ENCODE data around the gene ACSF3. TPM values are rescaled to one million over a fixed set of nuclear protein-coding genes. Genes with fewer than 3 reads are reported as not detected.

The ACSF3 gene
- total RNA-seq, 1 experiment from 2014 or later = 30.8 TPM

DNA sequence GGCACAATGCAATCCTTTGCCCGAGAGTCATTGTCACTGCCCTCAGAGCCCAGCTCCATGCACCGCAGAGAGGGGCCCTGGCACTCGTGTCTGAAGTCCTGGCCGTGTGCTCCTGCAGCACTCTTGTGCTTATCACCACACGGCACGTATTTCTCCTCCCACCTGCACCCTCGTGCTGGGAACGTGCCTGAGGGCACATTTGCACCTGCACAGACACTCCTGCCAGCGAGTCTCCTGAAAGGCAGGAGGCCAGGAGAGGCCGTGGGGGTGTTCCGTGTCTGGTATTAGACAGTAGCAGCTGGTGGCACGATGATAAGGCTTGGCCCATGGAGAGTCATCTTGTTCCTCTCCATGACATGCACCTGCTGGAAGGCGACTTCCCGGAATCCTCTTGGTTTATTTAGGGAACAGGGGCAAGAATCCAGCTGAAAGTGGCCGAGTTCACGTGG, 3.4 kb upstream of the ACSF3 start:
- DNase-seq (ENCODE audit: low read depth, low spot score) = no peak
- intact Hi-C loops (cut with micrococcal nuclease; ENCODE audit: unreplicated experiment) (no loop called here), in situ Hi-C loops (cut with HindIII; ENCODE audit: low pct_unique_long_range_greater_than_20kb, low sequenced_read_pairs) (no loop called here)
- ChIA-PET POLR2A (no interaction called here), CTCF (no interaction called here)
- ATAC-seq = no peak
- no peak overlapping the region for H3K4me3 ChIP-seq (ENCODE audit: low read depth in 2 of 2, low read length in 2 of 2)
- no peak overlapping the region for H3K27ac ChIP-seq (ENCODE audit: low read length)
- BruUV-seq (replicated peaks) = no TSS peak
- no peaks in the 10 kb centered on the region for H3K27me3 ChIP-seq (ENCODE audit: control insufficient read depth, insufficient read depth, low read length)
- H3K36me3 ChIP-seq (ENCODE audit: control insufficient read depth, insufficient read depth, low read length) = peaks cover 5% of the 10 kb centered on the region; the same call in 1 of the 2 replicates
- TF ChIP-seq TCF7L2 (IDR thresholded peaks at IDR 0.05; ENCODE audit: low read depth, low read length) (no peak), CTCF (IDR thresholded peaks at IDR 0.05) (no peak), SIN3A (IDR thresholded peaks at IDR 0.05; ENCODE audit: borderline replicate concordance, insufficient read depth, low read depth, low read length) (no peak), POLR2AphosphoS5 (IDR thresholded peaks at IDR 0.05; ENCODE audit: low read depth, low read length) (no peak)
- TF ChIP-seq, protein P1, sequence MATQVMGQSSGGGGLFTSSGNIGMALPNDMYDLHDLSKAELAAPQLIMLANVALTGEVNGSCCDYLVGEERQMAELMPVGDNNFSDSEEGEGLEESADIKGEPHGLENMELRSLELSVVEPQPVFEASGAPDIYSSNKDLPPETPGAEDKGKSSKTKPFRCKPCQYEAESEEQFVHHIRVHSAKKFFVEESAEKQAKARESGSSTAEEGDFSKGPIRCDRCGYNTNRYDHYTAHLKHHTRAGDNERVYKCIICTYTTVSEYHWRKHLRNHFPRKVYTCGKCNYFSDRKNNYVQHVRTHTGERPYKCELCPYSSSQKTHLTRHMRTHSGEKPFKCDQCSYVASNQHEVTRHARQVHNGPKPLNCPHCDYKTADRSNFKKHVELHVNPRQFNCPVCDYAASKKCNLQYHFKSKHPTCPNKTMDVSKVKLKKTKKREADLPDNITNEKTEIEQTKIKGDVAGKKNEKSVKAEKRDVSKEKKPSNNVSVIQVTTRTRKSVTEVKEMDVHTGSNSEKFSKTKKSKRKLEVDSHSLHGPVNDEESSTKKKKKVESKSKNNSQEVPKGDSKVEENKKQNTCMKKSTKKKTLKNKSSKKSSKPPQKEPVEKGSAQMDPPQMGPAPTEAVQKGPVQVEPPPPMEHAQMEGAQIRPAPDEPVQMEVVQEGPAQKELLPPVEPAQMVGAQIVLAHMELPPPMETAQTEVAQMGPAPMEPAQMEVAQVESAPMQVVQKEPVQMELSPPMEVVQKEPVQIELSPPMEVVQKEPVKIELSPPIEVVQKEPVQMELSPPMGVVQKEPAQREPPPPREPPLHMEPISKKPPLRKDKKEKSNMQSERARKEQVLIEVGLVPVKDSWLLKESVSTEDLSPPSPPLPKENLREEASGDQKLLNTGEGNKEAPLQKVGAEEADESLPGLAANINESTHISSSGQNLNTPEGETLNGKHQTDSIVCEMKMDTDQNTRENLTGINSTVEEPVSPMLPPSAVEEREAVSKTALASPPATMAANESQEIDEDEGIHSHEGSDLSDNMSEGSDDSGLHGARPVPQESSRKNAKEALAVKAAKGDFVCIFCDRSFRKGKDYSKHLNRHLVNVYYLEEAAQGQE (IDR thresholded peaks at IDR 0.05; ENCODE audit: insufficient read depth in 1 of 2, low read depth in 2 of 2, low read length in 1 of 2) = no peak
- peaks cover 10% of the 10 kb centered on the region for H3K4me1 ChIP-seq (ENCODE audit: control insufficient read depth, insufficient read depth, low read length)
- H3K9me3 ChIP-seq (ENCODE audit: control insufficient read depth, insufficient read depth, low read depth, low read length) = no peaks in the 10 kb centered on the region

- H3K9me3 ChIP-seq (ENCODE audit: control insufficient read depth, insufficient read depth, low read depth, low read length) = no peaks in the 10 kb centered on the region
- H3K27ac ChIP-seq (ENCODE audit: low read length) = no peak overlapping the region
- ChIA-PET CTCF (no interaction called here), POLR2A (no interaction called here)
- intact Hi-C loops (cut with micrococcal nuclease; ENCODE audit: unreplicated experiment) = no loop called here
- H3K4me1 ChIP-seq (ENCODE audit: control insufficient read depth, insufficient read depth, low read length) = peaks cover 10% of the 10 kb centered on the region
- in situ Hi-C loops (cut with HindIII; ENCODE audit: low pct_unique_long_range_greater_than_20kb, low sequenced_read_pairs) = no loop called here
- ATAC-seq = no peak
- no TSS peak for BruUV-seq (replicated peaks)
- no peak for DNase-seq (ENCODE audit: low read depth, low spot score)
- TF ChIP-seq CTCF (IDR thresholded peaks at IDR 0.05) (no peak), TCF7L2 (IDR thresholded peaks at IDR 0.05; ENCODE audit: low read depth, low read length) (no peak), POLR2AphosphoS5 (IDR thresholded peaks at IDR 0.05; ENCODE audit: low read depth, low read length) (no peak), SIN3A (IDR thresholded peaks at IDR 0.05; ENCODE audit: borderline replicate concordance, insufficient read depth, low read depth, low read length) (no peak)
- TF ChIP-seq, protein P1 (IDR thresholded peaks at IDR 0.05; ENCODE audit: insufficient read depth in 1 of 2, low read depth in 2 of 2, low read length in 1 of 2) = no peak
- H3K4me3 ChIP-seq (ENCODE audit: low read depth in 2 of 2, low read length in 2 of 2) = no peak overlapping the region
- no peaks in the 10 kb centered on the region for H3K27me3 ChIP-seq (ENCODE audit: control insufficient read depth, insufficient read depth, low read length)
- H3K36me3 ChIP-seq (ENCODE audit: control insufficient read depth, insufficient read depth, low read length) = peaks cover 5% of the 10 kb centered on the region; the same call in 1 of the 2 replicates
Observed at GRCh38 chr16:89090669-89091426, 2.8 kb upstream of the ACSF3 start.

Data from Panc1 (cell line).